Heart left ventricle (tissue), 16 donors: ENCODE results near the gene RPS3A. TPM values are rescaled to one million over a fixed set of nuclear protein-coding genes. Genes with fewer than 3 reads are reported as not detected.
"Not testable (repeated sequence)": the region's sequence is repeated elsewhere in the genome, so short reads cannot be mapped to it uniquely, and the experiment has no call there.

ENCODE experiments used
- ATAC-seq, 4 donors: fragments of 200-7000 bp; cut with Tn5 transposase; one replicate each; pipeline ENCODE4 v1.9.1; 2020 to 2022; ENCODE audit warnings: moderate library complexity in 4 of 4, mild to moderate bottlenecking in 3 of 4, moderate number of reproducible peaks in 1 of 4
- DNase-seq, 5 donors: peaks; one replicate each; pipeline ENCODE4 v3.0.0-alpha.2; 2020
- H3K27ac ChIP-seq, 12 donors: fragments of 200-600 bp; sonication (generic) in 4 of 12; one replicate each; pipeline versions ENCODE4 v1.5.0 to v1.8.0; 2016 to 2022; ENCODE audit warnings: mild to moderate bottlenecking in 2 of 12
- H3K27me3 ChIP-seq, 9 donors: fragments of 200-600 bp; sonication (generic) in 2 of 9; one replicate each; pipeline versions ENCODE4 v1.5.1 to v1.8.0; 2016 to 2022; ENCODE audit warnings: mild to moderate bottlenecking in 3 of 9
- H3K36me3 ChIP-seq, 9 donors: fragments of 200-600 bp; sonication (generic) in 2 of 9; one replicate each; pipeline versions ENCODE4 v1.5.0 to v1.8.0; 2018 to 2022; ENCODE audit warnings: mild to moderate bottlenecking in 2 of 9
- H3K4me1 ChIP-seq, 12 donors: fragments of 200-600 bp; sonication (generic) in 4 of 12; one replicate each; pipeline versions ENCODE4 v1.5.0 to v1.8.0; 2016 to 2022; ENCODE audit warnings: mild to moderate bottlenecking in 3 of 12
- H3K4me3 ChIP-seq, 12 donors: fragments of 200-600 bp; sonication (generic) in 4 of 12; one replicate each; pipeline versions ENCODE4 v1.5.0 to v1.8.0; 2017 to 2022; ENCODE audit warnings: mild to moderate bottlenecking in 9 of 12, moderate library complexity in 4 of 12
- H3K9me3 ChIP-seq, 12 donors: fragments of 200-600 bp; sonication (generic) in 4 of 12; one replicate each; pipeline versions ENCODE4 v1.5.0 to v1.8.0; 2016 to 2022; ENCODE audit warnings: mild to moderate bottlenecking in 1 of 12
- POLR2A ChIP-seq, 2 donors: fragments of 450-650 bp; IDR thresholded peaks; one replicate each; pipeline ENCODE4 v1.6.1; 2017; ENCODE audit warnings: antibody characterized with exemption in 2 of 2, mild to moderate bottlenecking in 2 of 2, moderate library complexity in 2 of 2
- WGBS, 4 donors: extraction: QIAGEN DNeasy Blood & Tissue Kit in 2 of 4; methylation state at CpG; one replicate each; pipeline versions ENCODE4 v1.1.5 to v1.1.7; 2013 to 2018; 5-methylcytosine and 5-hydroxymethylcytosine counted together
- intact Hi-C, 10 donors: fragments of 100-400 bp; cut with DNase I; formaldehyde crosslinking; loops; one replicate each; pipeline versions ENCODE4 v1.11.1 to v1.14.2; 2022
- polyA plus RNA-seq, 2 donors: library from polyadenylated mRNA; stranded (reverse); fragments of 200-250 nt; gene quantifications; one replicate each; pipeline ENCODE4 v1.2.3, GENCODE V29; 2013
- total RNA-seq, 9 donors: library from RNA; depleted of rRNA in 2 of 9; stranded (reverse); fragments of >200 nt in 2 of 9; fragmentation: NEBNext Ultra II Directional in 3 of 9; extraction: Animal tissue kit (Norgen Biotek cat#: 25700) in 3 of 9; gene quantifications; one replicate each; pipeline versions ENCODE4 v1.1.0 to v1.2.4, GENCODE V29; 2016 to 2023
- TF ChIP-seq, protein P1 (sequence below), 12 donors: fragments of 200-600 bp; sonication (generic) in 4 of 12; IDR thresholded peaks; one replicate each; pipeline versions ENCODE4 v1.5.0 to v1.8.0; 2018 to 2022; ENCODE audit warnings: antibody characterized with exemption in 12 of 12, mild to moderate bottlenecking in 5 of 12
- donor health status: ischemic (EF 13 %, LVEDD 7.1; RV severe dilation, severe dysfunction).
- donor health status: healthy with polysubstance abuse.
- donor health status: DM: no; HTN: yes; CAD: no.
- donor health status: DM: no; HTN: no; CAD: no.
- donor health status: ischemic (EF 25% LVEDD 6.9; RV normal size, moderate dysfunction).
- donor health status: ischemic (EF 25% LVEDD 5.7; RV mildly dilated, moderate dysfunction).
- donor health status: healthy.
- donor health status: DM: yes; HTN: yes; CAD: no.
- donor health status: ischemic (EF 35%, LVEDD 5.7; RV mildly dilated, moderate dysfunction).
- donor health status: nonischemic (EF 11% LVEDD 7.7; RV severe dilation, severe dysfunction).
- donor health status: DM: yes; HTN: yes; CAD: no.
- donor health status: PGD.
- donor health status: ischemic (EF 29% LVEDD 5.4; RV normal size, mild dysfunction).
- donor health status: nonischemic (EF 23%, LVEDD 6.1; RV moderate dilation, normal function).

Gene RPS3A
- total and polyA plus RNA-seq, 11 donors = 726 to 2,393 (median 1,064) TPM

DNA sequence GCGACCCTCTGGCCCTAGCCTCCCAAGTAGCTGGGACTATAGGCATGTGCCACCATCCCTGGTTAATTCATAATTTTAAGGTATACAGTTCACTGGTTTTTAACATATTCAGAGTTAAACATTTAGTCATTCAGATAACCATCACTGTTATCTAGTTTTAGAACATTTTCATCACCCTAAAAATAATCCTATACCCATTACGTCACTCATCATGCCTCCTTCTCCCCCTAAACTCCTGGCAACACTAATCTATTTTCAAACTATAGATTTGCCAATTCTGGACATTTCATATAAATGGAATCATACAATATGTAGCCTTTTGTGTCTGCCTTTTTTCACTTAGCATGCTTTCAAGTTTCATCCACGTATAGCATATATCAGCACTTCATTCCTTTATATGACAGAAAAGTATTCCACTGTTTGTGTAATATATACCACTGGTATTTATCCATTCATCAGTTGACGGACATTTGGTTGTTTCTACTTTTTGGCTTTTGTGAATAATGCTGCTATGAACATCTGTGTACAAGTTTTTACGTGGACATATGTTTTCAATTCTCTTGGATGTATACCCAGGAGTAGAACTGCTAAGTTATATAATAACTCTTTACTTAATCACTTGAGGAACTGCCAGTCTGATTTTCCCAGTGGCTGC is 32.0 kb upstream of the RPS3A start:
- H3K27ac ChIP-seq = no peak overlapping the region
- ATAC-seq (no peak), DNase-seq (no peak)
- no peak overlapping the region for H3K4me3 ChIP-seq
- 69 to 80% (median 76%) methylated on average over 5 of the region's 5 CpGs for whole genome bisulfite sequencing, 4 donors
- H3K4me1 ChIP-seq = no peaks in the 10 kb centered on the region
- intact Hi-C loops = no loop called here
- no peaks in the 10 kb centered on the region for H3K9me3 ChIP-seq
- H3K27me3 ChIP-seq = no peaks in the 10 kb centered on the region
- TF ChIP-seq, protein P1, sequence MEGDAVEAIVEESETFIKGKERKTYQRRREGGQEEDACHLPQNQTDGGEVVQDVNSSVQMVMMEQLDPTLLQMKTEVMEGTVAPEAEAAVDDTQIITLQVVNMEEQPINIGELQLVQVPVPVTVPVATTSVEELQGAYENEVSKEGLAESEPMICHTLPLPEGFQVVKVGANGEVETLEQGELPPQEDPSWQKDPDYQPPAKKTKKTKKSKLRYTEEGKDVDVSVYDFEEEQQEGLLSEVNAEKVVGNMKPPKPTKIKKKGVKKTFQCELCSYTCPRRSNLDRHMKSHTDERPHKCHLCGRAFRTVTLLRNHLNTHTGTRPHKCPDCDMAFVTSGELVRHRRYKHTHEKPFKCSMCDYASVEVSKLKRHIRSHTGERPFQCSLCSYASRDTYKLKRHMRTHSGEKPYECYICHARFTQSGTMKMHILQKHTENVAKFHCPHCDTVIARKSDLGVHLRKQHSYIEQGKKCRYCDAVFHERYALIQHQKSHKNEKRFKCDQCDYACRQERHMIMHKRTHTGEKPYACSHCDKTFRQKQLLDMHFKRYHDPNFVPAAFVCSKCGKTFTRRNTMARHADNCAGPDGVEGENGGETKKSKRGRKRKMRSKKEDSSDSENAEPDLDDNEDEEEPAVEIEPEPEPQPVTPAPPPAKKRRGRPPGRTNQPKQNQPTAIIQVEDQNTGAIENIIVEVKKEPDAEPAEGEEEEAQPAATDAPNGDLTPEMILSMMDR (IDR thresholded peaks at IDR 0.05) = no peak
- no peak for TF ChIP-seq POLR2A (IDR thresholded peaks at IDR 0.05)
- no peaks in the 10 kb centered on the region for H3K36me3 ChIP-seq

DNA sequence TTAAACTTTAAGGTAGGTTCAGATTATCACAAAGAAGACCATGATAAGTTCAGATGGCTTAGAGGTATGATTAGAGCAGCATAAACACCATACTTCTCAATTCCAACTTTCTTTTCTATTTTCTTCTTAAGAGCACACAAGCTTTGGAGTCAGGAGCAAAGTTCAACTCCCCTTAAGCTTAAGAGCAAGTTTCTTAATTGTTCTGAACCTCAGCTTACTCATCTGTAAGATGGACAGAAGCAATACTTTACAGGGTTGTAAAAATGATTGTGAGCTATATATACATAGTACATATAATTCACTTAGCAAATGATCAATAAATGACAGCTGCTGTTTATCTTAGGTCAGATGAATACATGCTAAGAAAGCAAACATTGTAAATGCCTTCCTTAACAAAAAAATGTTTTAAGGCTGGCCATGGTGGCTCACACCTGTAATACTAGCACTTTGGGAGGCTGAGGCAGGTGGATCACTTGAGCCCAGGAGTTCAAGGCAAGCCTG is 25.0 kb upstream of the RPS3A start:
- H3K4me1 ChIP-seq = no peaks in the 10 kb centered on the region
- H3K4me3 ChIP-seq = no peak overlapping the region
- H3K27ac ChIP-seq = no peak overlapping the region
- H3K27me3 ChIP-seq = no peaks in the 10 kb centered on the region
- H3K36me3 ChIP-seq = no peaks in the 10 kb centered on the region
- H3K9me3 ChIP-seq = no peaks in the 10 kb centered on the region
- no peak for ATAC-seq
- intact Hi-C loops = no loop called here
- DNase-seq = no peak
- TF ChIP-seq POLR2A (IDR thresholded peaks at IDR 0.05) = no peak
- TF ChIP-seq, protein P1 (IDR thresholded peaks at IDR 0.05) = no peak

DNA sequence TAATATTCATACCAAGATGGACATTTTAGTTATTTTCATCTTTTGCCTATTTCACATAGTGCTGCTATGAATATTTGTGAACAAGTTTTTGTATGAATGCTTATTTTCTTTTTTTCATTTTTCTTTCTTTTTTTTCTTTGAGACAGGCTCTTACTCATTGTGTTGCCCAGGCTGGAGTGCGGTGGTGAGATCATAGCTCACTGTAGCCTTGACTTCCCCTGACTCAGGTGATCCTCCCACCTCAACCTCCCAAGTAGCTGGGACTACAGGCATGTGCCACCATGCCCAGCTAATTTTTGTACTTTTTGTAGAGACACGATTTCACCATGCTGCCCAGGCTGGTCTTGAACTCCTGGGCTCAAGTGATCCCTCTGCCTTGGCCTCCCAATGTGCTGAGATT is 21.4 kb upstream of the RPS3A start:
- not testable (repeated sequence) for ATAC-seq

DNA sequence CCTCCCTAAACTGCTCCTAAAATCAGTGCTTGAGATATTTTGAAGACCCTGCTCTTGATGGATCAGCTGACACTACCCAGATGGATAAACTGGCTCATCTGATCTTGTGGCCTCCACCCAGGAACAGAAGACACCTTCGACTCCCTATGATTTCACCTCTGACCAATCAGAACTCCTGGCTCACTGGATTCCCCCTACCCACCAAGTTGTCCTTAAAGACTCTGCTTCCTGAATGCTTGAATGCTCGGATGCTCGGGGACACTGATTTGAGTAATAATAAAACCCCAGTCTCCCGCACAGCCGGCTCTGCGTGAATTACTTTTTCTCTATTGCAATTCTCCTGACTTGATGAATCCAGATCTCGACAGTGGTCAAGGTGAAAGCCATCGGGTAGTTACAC is 12.0 kb upstream of the RPS3A start:
- no peaks in the 10 kb centered on the region for H3K4me1 ChIP-seq
- 75 to 79% (median 76%) methylated on average over 8 of the region's 8 CpGs for WGBS, 4 donors
- intact Hi-C loops = no loop called here
- no peaks in the 10 kb centered on the region for H3K27me3 ChIP-seq
- H3K27ac ChIP-seq = no peak overlapping the region
- H3K9me3 ChIP-seq = no peaks in the 10 kb centered on the region
- H3K4me3 ChIP-seq = no peak overlapping the region
- no peak for ATAC-seq
- TF ChIP-seq, protein P1 (IDR thresholded peaks at IDR 0.05) = no peak
- TF ChIP-seq POLR2A (IDR thresholded peaks at IDR 0.05) = no peak
- H3K36me3 ChIP-seq = no peaks in the 10 kb centered on the region
- no peak for DNase-seq

More for the DNA sequence above, 21.4 kb upstream of the RPS3A start:
- WGBS, 4 donors = 82 to 92% (median 87%) methylated on average over 2 of the region's 2 CpGs
- H3K4me1 ChIP-seq, H3K9me3 ChIP-seq, H3K27ac ChIP-seq, H3K4me3 ChIP-seq, DNase-seq, intact Hi-C loops, H3K27me3 ChIP-seq, H3K36me3 ChIP-seq: not testable (repeated sequence)

DNA sequence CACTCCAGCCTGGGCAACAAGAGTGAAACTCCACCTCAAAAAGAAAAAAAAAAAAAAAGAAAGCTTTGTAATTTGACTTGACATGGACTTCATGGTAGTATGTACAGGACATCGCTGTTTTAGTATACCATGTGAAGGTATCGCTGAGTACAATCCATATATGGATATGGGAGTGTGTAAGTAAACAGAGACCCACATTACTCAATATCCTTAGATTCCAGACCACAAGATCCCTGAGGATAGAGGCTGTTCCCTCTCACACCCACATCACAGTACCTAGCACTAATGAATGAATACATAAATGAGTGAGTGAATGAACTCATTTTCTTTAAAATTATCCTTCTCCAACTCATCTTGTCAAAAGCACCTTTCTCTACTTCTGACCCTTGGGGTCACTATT is 8.4 kb upstream of the RPS3A start:
- WGBS, 4 donors = 90 to 95% (median 92%) methylated on average over 2 of the region's 2 CpGs
- TF ChIP-seq, protein P1 (IDR thresholded peaks at IDR 0.05) = no peak
- no peak for TF ChIP-seq POLR2A (IDR thresholded peaks at IDR 0.05)
- intact Hi-C loops = no loop called here

More for the DNA sequence above, 8.4 kb upstream of the RPS3A start:
- ATAC-seq (no peak), DNase-seq (no peak)
- H3K27me3 ChIP-seq = no peaks in the 10 kb centered on the region
- no peaks in the 10 kb centered on the region for H3K36me3 ChIP-seq
- no peak overlapping the region for H3K4me3 ChIP-seq
- H3K9me3 ChIP-seq = no peaks in the 10 kb centered on the region
- no peak overlapping the region for H3K27ac ChIP-seq
- no peaks in the 10 kb centered on the region for H3K4me1 ChIP-seq
